ENCODE measurements around the gene ANKRD63. TPM values are rescaled to one million over a fixed set of nuclear protein-coding genes. Genes with fewer than 3 reads are reported as not detected.

ANKRD63 gene
- polyA plus RNA-seq, 1 experiment, result not detected

- CTCF ChIA-PET, result interaction anchor here (0.8 to 6.3 kb wide), 6 partner anchors 14 to 116 kb away, joined by 3 to 32 read pairs (median 6); no protein-coding TSS in a partner anchor
- no peak for TF ChIP-seq CTCF (IDR thresholded peaks at IDR 0.05; ENCODE audit: low read depth, low read length)
- no peak overlapping the region for H3K27ac ChIP-seq (ENCODE audit: low read depth, low read length)
Measured at GRCh38 chr15:40306371-40306770, 23.5 kb upstream of the ANKRD63 start.

GRCh38 chr15:40305281-40305680 lies 22.4 kb upstream of the ANKRD63 start:
- TF ChIP-seq CTCF (IDR thresholded peaks at IDR 0.05; ENCODE audit: low read depth, low read length), result no peak
- ChIA-PET POLR2A (no interaction called here), CTCF (interaction anchor here (0.7 to 4.2 kb wide), 4 partner anchors 13 to 88 kb away, joined by 4 to 26 read pairs (median 6); no protein-coding TSS in a partner anchor)
- Histone ChIP-seq H3K4me3 (ENCODE audit: low read depth, low read length) (no peak overlapping the region), H3K27ac (ENCODE audit: low read depth, low read length) (no peak overlapping the region), H3K27me3 (ENCODE audit: control insufficient read depth, insufficient read depth, low read length) (peaks cover 57% of the 10 kb centered on the region), H3K9me3 (ENCODE audit: control insufficient read depth, insufficient read depth, low read length) (peaks cover 5% of the 10 kb centered on the region; the same call in 1 of the 2 replicates)
- no peak for DNase-seq (ENCODE audit: low read depth, low spot score)

More at GRCh38 chr15:40306371-40306770, 23.5 kb upstream of the ANKRD63 start:
- no peak for DNase-seq (ENCODE audit: low read depth, low spot score)
- POLR2A ChIA-PET, result no interaction called here
- no peak overlapping the region for H3K4me3 ChIP-seq (ENCODE audit: low read depth, low read length)
- H3K27me3 ChIP-seq (ENCODE audit: control insufficient read depth, insufficient read depth, low read length), result peaks cover 55% of the 10 kb centered on the region
- no peaks in the 10 kb centered on the region for H3K9me3 ChIP-seq (ENCODE audit: control insufficient read depth, insufficient read depth, low read length)

- no peak for TF ChIP-seq CTCF (IDR thresholded peaks at IDR 0.05; ENCODE audit: low read depth, low read length)
- no peak overlapping the region for H3K27ac ChIP-seq (ENCODE audit: low read depth, low read length)
- H3K27me3 ChIP-seq (ENCODE audit: control insufficient read depth, insufficient read depth, low read length), result peaks cover 61% of the 10 kb centered on the region
- POLR2A ChIA-PET, result no interaction called here
- DNase-seq (ENCODE audit: low read depth, low spot score), result no peak
- peaks cover 13% of the 10 kb centered on the region; the same call in 1 of the 2 replicates for H3K9me3 ChIP-seq (ENCODE audit: control insufficient read depth, insufficient read depth, low read length)
- CTCF ChIA-PET, result interaction anchor here (0.5 to 1.2 kb wide), 5 partner anchors 20 to 198 kb away, joined by 3 to 9 read pairs (median 4); partner anchors contain the start of gene ANKRD63
- no peak overlapping the region for H3K4me3 ChIP-seq (ENCODE audit: low read depth, low read length)
Measured at GRCh38 chr15:40303576-40303975, 20.7 kb upstream of the ANKRD63 start.

- Histone ChIP-seq H3K4me3 (ENCODE audit: low read depth, low read length) (no peak overlapping the region), H3K27me3 (ENCODE audit: control insufficient read depth, insufficient read depth, low read length) (peaks cover 67% of the 10 kb centered on the region), H3K9me3 (ENCODE audit: control insufficient read depth, insufficient read depth, low read length) (peaks cover 13% of the 10 kb centered on the region), H3K27ac (ENCODE audit: low read depth, low read length) (no peak overlapping the region)
- TF ChIP-seq CTCF (IDR thresholded peaks at IDR 0.05; ENCODE audit: low read depth, low read length), result no peak
- CTCF ChIA-PET, result interaction anchor here (0.6 to 1.2 kb wide), 4 partner anchors 20 to 120 kb away, joined by 3 to 9 read pairs (median 4); partner anchors contain the start of gene ANKRD63
- POLR2A ChIA-PET, result no interaction called here
- no peak for DNase-seq (ENCODE audit: low read depth, low spot score)
Measured at GRCh38 chr15:40302981-40303380, 20.1 kb upstream of the ANKRD63 start.

GRCh38 chr15:40302288-40302886 lies 19.5 kb upstream of the ANKRD63 start:
- CTCF ChIA-PET, result interaction anchor here (1.1 to 2.1 kb wide), 4 partner anchors 8 to 28 kb away, joined by 3 to 8 read pairs (median 4); no protein-coding TSS in a partner anchor
- peaks cover 13% of the 10 kb centered on the region for H3K9me3 ChIP-seq (ENCODE audit: control insufficient read depth, insufficient read depth, low read length)
- H3K27me3 ChIP-seq (ENCODE audit: control insufficient read depth, insufficient read depth, low read length), result peaks cover 70% of the 10 kb centered on the region
- POLR2A ChIA-PET, result no interaction called here
- TF ChIP-seq CTCF (IDR thresholded peaks at IDR 0.05; ENCODE audit: low read depth, low read length), result no peak
- H3K4me3 ChIP-seq (ENCODE audit: low read depth, low read length), result no peak overlapping the region
- no peak overlapping the region for H3K27ac ChIP-seq (ENCODE audit: low read depth, low read length)
- DNase-seq (ENCODE audit: low read depth, low spot score), result no peak

All from AG04450 (cell line).